ENCODE measurements around the gene IGFL3.

Gene IGFL3

DNA sequence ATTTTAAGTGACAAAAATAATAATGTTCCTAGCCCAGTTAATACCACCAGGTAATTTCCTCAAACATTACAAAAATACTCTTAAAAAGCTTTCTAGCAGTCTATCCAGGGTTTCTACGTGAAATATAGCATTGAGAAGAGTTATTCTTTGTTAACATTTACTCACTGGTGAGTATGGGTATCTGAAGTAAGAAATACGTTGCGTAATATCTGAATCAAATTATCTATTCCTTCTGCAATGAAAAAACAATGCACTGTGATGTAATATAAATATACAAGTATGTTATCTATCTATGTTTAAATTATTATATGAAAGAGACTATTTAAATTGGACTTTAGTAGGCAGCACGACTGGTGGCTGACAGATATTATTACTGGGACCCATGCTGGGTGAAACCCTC, 17.8 kb upstream of the IGFL3 start:
- Histone ChIP-seq H3K27me3 (ENCODE audit: control insufficient read depth, insufficient read depth, low read length) (peaks cover 24% of the 10 kb centered on the region), H3K36me3 (ENCODE audit: insufficient read depth, low read length) (no peaks in the 10 kb centered on the region), H3K9me3 (replicated peaks; ENCODE audit: low read length) (no peaks in the 10 kb centered on the region)

DNA sequence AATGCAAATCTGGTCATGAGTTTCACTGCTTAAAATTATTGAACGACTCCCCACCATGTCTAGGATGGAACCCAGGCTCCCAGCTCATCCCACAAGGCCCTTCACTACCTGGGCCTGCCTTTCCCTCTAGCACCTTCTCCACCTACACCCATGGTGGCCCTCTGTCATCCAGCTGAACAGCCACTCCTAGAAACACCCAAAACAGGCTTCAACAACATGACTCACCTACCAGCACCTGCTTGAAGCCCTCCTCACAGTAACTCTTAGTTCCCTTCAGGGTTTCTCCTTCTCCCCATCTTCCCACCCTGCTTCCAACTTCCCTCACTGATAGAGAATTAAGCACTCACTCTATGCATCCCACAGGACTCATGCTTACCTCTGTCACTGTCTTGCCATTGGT, 16.9 kb upstream of the IGFL3 start:
- Histone ChIP-seq H3K9me3 (replicated peaks; ENCODE audit: low read length) (no peaks in the 10 kb centered on the region), H3K27me3 (ENCODE audit: control insufficient read depth, insufficient read depth, low read length) (peaks cover 17% of the 10 kb centered on the region), H3K9ac (ENCODE audit: low read depth, low read length) (no peak overlapping the region), H3K36me3 (ENCODE audit: insufficient read depth, low read length) (no peaks in the 10 kb centered on the region), H3K4me2 (ENCODE audit: low read length) (no peak overlapping the region), H3K4me3 (ENCODE audit: low read length) (no peak overlapping the region), H3K4me1 (ENCODE audit: control insufficient read depth, insufficient read depth, low read length) (no peaks in the 10 kb centered on the region)

More for the DNA sequence above, 17.8 kb upstream of the IGFL3 start:
- no peaks in the 10 kb centered on the region for H3K4me1 ChIP-seq (ENCODE audit: control insufficient read depth, insufficient read depth, low read length)
- H3K9ac ChIP-seq (ENCODE audit: low read depth, low read length): no peak overlapping the region
- H3K4me2 ChIP-seq (ENCODE audit: low read length): no peak overlapping the region
- no peak overlapping the region for H3K4me3 ChIP-seq (ENCODE audit: low read length)

DNA sequence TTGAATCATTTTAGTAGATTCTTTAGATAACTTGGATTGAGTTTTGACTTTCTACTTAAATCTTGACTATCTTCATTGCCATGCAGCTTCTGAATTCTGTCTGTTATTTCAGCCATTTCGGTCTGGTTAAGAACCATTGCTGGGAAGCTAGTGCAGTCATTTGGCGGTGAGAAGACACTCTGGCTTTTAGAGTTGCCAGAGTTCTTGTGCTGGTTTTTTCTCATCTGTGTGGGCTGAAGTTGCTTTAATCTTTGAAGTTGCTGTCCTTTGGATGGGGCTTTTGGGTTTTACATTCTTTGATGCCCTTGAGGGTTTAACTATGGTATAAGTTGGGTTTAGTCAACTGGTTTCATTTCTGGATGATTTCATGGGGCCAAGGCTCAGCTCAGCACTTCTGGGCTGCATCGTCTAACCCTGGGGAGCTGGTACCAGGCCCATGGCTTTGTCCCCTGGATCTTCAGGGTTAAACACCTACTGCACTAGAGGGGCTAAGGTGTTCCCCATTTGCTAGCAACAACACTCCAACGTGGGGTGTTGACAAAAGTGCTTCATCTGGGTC, 13.5 kb upstream of the IGFL3 start:
- no peaks in the 10 kb centered on the region for H3K36me3 ChIP-seq (ENCODE audit: insufficient read depth, low read length)

DNA sequence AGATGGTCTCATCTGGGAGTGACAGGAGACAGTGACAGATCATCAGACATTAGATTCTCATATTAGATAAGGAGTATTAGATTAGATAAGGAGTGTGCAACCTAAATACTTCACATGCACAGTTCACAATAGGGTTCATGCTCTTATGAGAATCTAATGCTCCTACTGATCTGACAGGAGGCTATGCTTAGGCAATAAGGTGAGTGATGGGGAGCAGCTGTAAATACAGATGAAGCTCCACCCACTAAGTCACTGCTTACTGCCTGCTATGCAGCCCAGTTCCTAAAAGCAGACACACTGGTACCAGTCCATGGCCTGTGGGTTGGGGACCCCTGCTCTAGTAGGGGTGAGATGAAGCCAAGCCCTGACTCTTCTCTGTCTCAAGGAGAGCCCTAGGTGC, 10.0 kb upstream of the IGFL3 start:
- H3K27me3 ChIP-seq (ENCODE audit: control insufficient read depth, insufficient read depth, low read length): no peaks in the 10 kb centered on the region
- no peak overlapping the region for H3K4me3 ChIP-seq (ENCODE audit: low read length)
- H3K36me3 ChIP-seq (ENCODE audit: insufficient read depth, low read length): no peaks in the 10 kb centered on the region
- H3K4me1 ChIP-seq (ENCODE audit: control insufficient read depth, insufficient read depth, low read length): peaks cover 31% of the 10 kb centered on the region
- no peak overlapping the region for H3K9ac ChIP-seq (ENCODE audit: low read depth, low read length)
- no peak overlapping the region for H3K4me2 ChIP-seq (ENCODE audit: low read length)
- no peaks in the 10 kb centered on the region for H3K9me3 ChIP-seq (replicated peaks; ENCODE audit: low read length)

More for the DNA sequence above, 13.5 kb upstream of the IGFL3 start:
- H3K9me3 ChIP-seq (replicated peaks; ENCODE audit: low read length): no peaks in the 10 kb centered on the region
- no peak overlapping the region for H3K4me2 ChIP-seq (ENCODE audit: low read length)
- no peak overlapping the region for H3K9ac ChIP-seq (ENCODE audit: low read depth, low read length)
- H3K4me3 ChIP-seq (ENCODE audit: low read length): no peak overlapping the region
- H3K27me3 ChIP-seq (ENCODE audit: control insufficient read depth, insufficient read depth, low read length): peaks cover 17% of the 10 kb centered on the region
- peaks cover 18% of the 10 kb centered on the region for H3K4me1 ChIP-seq (ENCODE audit: control insufficient read depth, insufficient read depth, low read length)

DNA sequence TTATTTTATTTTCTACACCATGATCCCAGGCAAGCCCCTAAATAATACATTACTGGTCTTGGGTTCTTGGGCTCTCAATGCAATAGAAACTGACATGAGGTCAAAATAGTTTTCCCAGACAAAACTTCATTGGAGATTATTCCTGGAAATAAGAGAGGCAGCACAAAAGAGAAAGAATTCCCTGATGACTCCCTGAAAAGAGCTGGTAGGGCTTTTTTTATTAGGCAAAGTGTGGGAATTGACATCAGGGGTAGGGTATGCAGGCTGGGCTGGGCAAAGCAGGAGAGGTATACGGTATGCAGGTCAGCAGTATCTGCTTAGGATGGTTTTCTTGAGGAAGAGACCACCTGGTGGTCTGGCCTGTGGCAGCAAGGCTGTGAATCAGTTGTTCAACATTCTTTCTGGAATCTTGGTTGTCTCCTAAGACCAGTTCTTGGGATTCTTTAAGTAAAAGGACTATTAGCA, 9.3 kb upstream of the IGFL3 start:
- Histone ChIP-seq H3K9ac (ENCODE audit: low read depth, low read length) (peak overlapping the region; percentile 63), H3K4me3 (ENCODE audit: low read length) (peak overlapping the region; percentile 5), H3K36me3 (ENCODE audit: insufficient read depth, low read length) (no peaks in the 10 kb centered on the region), H3K4me2 (ENCODE audit: low read length) (peak overlapping the region; percentile 3), H3K9me3 (replicated peaks; ENCODE audit: low read length) (no peaks in the 10 kb centered on the region), H3K4me1 (ENCODE audit: control insufficient read depth, insufficient read depth, low read length) (peaks cover 31% of the 10 kb centered on the region), H3K27me3 (ENCODE audit: control insufficient read depth, insufficient read depth, low read length) (no peaks in the 10 kb centered on the region)

DNA sequence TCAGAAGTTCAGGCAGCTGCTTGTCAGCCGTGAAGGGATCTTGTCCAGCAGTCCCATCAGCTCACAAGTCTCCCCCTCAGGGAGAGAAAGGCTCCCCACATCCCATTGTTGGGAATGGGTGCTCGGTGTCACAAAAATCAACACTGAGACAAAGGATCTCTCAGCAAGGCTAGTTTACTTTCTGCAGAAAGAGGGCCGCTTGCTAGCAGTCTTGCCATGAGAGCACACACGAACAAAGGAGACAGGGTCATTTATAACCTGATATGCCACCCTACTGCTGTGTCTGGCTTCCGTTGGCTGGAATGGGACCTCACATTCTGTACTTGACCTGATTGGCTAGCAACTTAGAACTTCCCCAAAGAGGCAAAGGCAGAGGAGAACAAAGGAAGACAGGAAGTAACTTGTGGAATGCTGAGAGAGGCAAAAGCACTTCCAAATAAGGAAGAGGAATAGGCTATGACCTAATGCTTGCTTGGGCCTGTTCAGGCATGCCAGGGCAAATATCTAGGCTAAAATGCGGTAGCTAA, 8.7 kb upstream of the IGFL3 start:
- Histone ChIP-seq H3K4me1 (ENCODE audit: control insufficient read depth, insufficient read depth, low read length) (peaks cover 31% of the 10 kb centered on the region), H3K27me3 (ENCODE audit: control insufficient read depth, insufficient read depth, low read length) (peaks cover 1% of the 10 kb centered on the region), H3K9ac (ENCODE audit: low read depth, low read length) (peak overlapping the region; percentile 83), H3K9me3 (replicated peaks; ENCODE audit: low read length) (no peaks in the 10 kb centered on the region), H3K36me3 (ENCODE audit: insufficient read depth, low read length) (no peaks in the 10 kb centered on the region), H3K4me3 (ENCODE audit: low read length) (peak overlapping the region; percentile 66), H3K4me2 (ENCODE audit: low read length) (peak overlapping the region; percentile 78)

DNA sequence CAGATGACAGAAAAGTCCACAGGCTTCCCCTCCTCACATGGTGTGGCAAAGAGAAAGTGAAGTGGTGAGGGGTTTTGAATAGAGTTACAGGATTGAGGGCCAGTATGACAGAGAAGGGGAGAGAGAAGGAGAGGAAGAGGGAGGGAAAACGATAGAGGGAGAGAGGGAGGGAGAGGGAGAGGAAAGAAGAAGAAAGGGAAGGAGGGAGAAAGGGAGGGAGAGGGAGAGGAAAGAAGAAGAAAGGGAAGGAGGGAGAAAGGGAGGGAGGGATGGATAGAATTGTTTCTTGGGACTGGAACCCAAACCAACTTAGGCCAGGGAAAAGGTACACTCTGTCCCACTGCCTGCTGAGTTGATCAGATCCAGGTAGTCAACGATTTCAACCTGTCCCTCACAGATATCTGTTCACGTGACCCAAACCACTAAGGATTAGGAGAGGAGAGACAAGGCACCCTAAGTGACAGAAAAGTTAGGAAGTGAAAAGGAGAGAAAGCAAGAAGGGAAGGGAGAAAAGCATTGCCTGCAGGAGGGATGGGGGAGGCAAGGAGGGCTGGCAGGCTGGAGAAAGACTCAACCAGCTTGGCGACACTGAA, 8.1 kb upstream of the IGFL3 start:
- Histone ChIP-seq H3K9me3 (replicated peaks; ENCODE audit: low read length) (no peaks in the 10 kb centered on the region), H3K27me3 (ENCODE audit: control insufficient read depth, insufficient read depth, low read length) (peaks cover 7% of the 10 kb centered on the region), H3K4me2 (ENCODE audit: low read length) (peak overlapping the region; percentile 78), H3K4me3 (ENCODE audit: low read length) (peak overlapping the region; percentile 66), H3K9ac (ENCODE audit: low read depth, low read length) (peak overlapping the region; percentile 83), H3K4me1 (ENCODE audit: control insufficient read depth, insufficient read depth, low read length) (peaks cover 31% of the 10 kb centered on the region), H3K36me3 (ENCODE audit: insufficient read depth, low read length) (no peaks in the 10 kb centered on the region)

DNA sequence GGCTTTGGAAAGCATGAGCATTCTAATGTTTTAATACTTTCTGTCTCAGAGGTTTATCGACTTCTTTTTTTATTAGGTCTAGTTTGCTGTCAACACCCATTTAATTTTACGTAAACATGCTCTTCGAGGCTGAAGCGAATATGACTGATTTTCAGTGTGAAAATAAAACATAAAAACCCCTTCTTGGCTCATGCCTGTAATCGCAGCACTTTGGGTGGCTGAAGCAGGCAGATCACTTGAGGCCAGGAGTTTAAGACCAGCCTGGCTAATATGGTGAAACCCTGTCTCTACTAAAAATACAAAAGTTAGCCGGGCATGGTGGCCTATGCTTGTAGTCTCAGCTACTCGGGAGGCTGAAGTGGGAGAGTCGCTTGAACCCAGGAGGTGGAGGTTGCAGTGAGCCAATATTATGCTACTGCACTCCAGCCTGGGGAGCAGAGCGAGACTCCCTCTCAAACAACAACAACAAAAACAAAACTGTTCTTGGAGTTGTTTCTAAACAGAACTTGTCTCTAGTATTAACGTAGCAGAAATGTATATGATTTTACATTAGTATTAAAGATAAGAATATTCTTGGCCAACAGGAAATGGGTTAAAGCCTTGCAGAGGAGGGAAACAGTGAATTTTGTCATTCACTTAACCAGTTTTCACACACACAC, 7.1 kb upstream of the IGFL3 start:
- Histone ChIP-seq H3K36me3 (ENCODE audit: insufficient read depth, low read length) (no peaks in the 10 kb centered on the region), H3K9ac (ENCODE audit: low read depth, low read length) (peak overlapping the region; percentile 83), H3K27me3 (ENCODE audit: control insufficient read depth, insufficient read depth, low read length) (peaks cover 16% of the 10 kb centered on the region), H3K4me1 (ENCODE audit: control insufficient read depth, insufficient read depth, low read length) (peaks cover 31% of the 10 kb centered on the region), H3K9me3 (replicated peaks; ENCODE audit: low read length) (no peaks in the 10 kb centered on the region), H3K4me3 (ENCODE audit: low read length) (peak overlapping the region; percentile 66), H3K4me2 (ENCODE audit: low read length) (peak overlapping the region; percentile 78)

DNA sequence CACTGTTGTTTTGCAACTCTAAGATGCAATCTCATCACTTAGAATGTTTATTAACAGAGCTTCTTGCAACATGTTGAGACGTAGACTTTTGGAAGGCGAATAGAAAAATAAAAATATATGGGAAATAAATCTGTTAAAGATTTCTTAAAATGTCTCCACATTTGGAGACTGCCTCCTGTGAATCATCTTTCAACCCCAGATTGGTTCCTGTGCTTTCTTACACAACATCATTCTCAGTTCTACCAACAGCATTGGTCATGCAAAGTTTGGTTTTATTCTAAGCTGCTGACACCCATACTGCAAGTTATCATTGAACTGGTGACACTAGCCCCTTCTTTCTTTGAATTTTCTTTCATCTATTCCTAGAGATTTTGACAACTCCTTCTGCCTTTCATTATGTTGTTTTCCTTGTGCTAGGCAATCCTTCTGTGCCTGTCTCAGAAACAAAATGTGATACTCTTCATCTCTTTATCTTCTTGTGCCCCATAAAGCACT, 1.6 kb upstream of the IGFL3 start:
- Histone ChIP-seq H3K4me2 (ENCODE audit: low read length) (no peak overlapping the region), H3K9me3 (replicated peaks; ENCODE audit: low read length) (no peaks in the 10 kb centered on the region), H3K27me3 (ENCODE audit: control insufficient read depth, insufficient read depth, low read length) (peaks cover 49% of the 10 kb centered on the region), H3K36me3 (ENCODE audit: insufficient read depth, low read length) (no peaks in the 10 kb centered on the region), H3K4me1 (ENCODE audit: control insufficient read depth, insufficient read depth, low read length) (no peaks in the 10 kb centered on the region), H3K9ac (ENCODE audit: low read depth, low read length) (no peak overlapping the region), H3K4me3 (ENCODE audit: low read length) (no peak overlapping the region)

DNA sequence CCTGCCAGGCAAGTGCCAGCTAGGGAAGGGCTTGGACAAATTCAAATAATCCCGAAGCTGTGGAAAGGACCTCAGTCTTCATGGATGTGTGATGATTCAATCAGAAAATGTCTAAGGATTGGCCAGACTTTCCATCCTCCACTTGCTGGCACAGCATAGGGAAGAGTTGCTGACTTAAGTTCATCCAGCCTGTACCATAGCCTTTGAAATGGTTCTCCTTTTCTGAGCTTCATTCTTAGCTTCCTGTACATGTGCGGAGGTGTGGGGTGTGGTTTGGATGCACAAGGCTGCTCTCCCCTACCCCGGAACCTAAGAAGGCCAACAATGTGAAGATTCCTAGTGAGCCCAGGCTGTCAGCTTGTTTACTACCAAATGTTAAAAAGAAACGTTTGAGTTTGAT, 959 bp upstream of the IGFL3 start:
- Histone ChIP-seq H3K4me2 (ENCODE audit: low read length) (no peak overlapping the region), H3K27me3 (ENCODE audit: control insufficient read depth, insufficient read depth, low read length) (peaks cover 50% of the 10 kb centered on the region), H3K36me3 (ENCODE audit: insufficient read depth, low read length) (no peaks in the 10 kb centered on the region)

DNA sequence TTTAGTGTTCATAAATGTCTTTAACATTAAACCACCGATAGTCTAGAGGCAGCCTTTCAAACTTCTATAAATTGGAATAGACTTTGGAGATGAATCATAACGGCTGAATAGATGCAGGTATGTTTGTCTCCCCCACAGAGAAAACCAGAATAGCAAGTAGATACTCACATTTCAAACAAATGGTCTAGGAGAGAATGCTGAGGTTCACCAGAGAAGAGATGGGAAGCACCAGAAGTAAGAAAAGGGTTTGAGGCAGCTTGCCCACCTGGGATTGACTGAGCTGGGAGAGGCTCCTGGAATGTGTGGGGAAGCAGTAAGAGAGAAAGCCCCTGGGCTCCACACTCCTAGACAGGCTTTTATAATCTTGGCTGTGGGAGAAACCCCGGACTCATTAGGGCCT, 6.4 kb downstream of the IGFL3 start:
- Histone ChIP-seq H3K9ac (ENCODE audit: low read depth, low read length) (no peak overlapping the region), H3K4me3 (ENCODE audit: low read length) (no peak overlapping the region), H3K4me1 (ENCODE audit: control insufficient read depth, insufficient read depth, low read length) (peaks cover 10% of the 10 kb centered on the region), H3K9me3 (replicated peaks; ENCODE audit: low read length) (peaks cover 4% of the 10 kb centered on the region), H3K4me2 (ENCODE audit: low read length) (no peak overlapping the region), H3K36me3 (ENCODE audit: insufficient read depth, low read length) (no peaks in the 10 kb centered on the region), H3K27me3 (ENCODE audit: control insufficient read depth, insufficient read depth, low read length) (peaks cover 42% of the 10 kb centered on the region)

More for the DNA sequence above, 959 bp upstream of the IGFL3 start:
- no peak overlapping the region for H3K9ac ChIP-seq (ENCODE audit: low read depth, low read length)
- H3K4me1 ChIP-seq (ENCODE audit: control insufficient read depth, insufficient read depth, low read length): no peaks in the 10 kb centered on the region
- H3K9me3 ChIP-seq (replicated peaks; ENCODE audit: low read length): no peaks in the 10 kb centered on the region
- no peak overlapping the region for H3K4me3 ChIP-seq (ENCODE audit: low read length)
